Measurements from ENCODE around the gene QTRT2. TPM values are rescaled to one million over a fixed set of nuclear protein-coding genes. Genes with fewer than 3 reads are reported as not detected.

The QTRT2 gene
- total and polyA plus RNA-seq, 2 experiments from 2014 or later = 32.3 to 66.5 TPM

DNA sequence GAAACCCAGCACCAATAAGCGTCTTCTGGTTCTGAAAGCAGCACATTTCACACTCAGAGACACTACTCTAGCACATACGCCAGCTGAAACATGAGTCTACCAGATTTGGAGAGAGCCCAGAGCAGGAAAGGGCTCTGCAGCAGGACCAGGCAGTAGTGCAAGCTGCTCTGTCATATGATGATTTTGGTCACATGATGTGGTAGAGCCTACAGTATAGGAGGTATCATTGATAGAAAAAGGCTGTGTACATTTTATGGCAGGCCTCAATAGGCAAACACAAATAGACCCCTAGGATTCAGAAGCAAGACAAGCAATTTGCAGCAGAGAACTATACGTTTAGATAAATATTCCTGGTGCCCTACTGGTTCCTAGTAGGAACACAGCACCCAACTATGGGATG lies 58.2 kb downstream of the QTRT2 start (continued):
- TF ChIP-seq, protein P1, sequence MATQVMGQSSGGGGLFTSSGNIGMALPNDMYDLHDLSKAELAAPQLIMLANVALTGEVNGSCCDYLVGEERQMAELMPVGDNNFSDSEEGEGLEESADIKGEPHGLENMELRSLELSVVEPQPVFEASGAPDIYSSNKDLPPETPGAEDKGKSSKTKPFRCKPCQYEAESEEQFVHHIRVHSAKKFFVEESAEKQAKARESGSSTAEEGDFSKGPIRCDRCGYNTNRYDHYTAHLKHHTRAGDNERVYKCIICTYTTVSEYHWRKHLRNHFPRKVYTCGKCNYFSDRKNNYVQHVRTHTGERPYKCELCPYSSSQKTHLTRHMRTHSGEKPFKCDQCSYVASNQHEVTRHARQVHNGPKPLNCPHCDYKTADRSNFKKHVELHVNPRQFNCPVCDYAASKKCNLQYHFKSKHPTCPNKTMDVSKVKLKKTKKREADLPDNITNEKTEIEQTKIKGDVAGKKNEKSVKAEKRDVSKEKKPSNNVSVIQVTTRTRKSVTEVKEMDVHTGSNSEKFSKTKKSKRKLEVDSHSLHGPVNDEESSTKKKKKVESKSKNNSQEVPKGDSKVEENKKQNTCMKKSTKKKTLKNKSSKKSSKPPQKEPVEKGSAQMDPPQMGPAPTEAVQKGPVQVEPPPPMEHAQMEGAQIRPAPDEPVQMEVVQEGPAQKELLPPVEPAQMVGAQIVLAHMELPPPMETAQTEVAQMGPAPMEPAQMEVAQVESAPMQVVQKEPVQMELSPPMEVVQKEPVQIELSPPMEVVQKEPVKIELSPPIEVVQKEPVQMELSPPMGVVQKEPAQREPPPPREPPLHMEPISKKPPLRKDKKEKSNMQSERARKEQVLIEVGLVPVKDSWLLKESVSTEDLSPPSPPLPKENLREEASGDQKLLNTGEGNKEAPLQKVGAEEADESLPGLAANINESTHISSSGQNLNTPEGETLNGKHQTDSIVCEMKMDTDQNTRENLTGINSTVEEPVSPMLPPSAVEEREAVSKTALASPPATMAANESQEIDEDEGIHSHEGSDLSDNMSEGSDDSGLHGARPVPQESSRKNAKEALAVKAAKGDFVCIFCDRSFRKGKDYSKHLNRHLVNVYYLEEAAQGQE (IDR thresholded peaks at IDR 0.05; ENCODE audit: unreplicated experiment) = no peak
- no peak for TF ChIP-seq ZNF331 (CRISPR knock-in tag; IDR thresholded peaks at IDR 0.05; ENCODE audit: low read depth)
- TF ChIP-seq, protein P2, sequence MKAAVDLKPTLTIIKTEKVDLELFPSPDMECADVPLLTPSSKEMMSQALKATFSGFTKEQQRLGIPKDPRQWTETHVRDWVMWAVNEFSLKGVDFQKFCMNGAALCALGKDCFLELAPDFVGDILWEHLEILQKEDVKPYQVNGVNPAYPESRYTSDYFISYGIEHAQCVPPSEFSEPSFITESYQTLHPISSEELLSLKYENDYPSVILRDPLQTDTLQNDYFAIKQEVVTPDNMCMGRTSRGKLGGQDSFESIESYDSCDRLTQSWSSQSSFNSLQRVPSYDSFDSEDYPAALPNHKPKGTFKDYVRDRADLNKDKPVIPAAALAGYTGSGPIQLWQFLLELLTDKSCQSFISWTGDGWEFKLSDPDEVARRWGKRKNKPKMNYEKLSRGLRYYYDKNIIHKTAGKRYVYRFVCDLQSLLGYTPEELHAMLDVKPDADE (IDR thresholded peaks at IDR 0.05) = no peak
- TF ChIP-seq CREB1 (CRISPR knock-in tag; IDR thresholded peaks at IDR 0.05; ENCODE audit: low read depth) = no peak
- TF ChIP-seq NANOG (IDR thresholded peaks at IDR 0.05; ENCODE audit: borderline replicate concordance) = no peak

DNA sequence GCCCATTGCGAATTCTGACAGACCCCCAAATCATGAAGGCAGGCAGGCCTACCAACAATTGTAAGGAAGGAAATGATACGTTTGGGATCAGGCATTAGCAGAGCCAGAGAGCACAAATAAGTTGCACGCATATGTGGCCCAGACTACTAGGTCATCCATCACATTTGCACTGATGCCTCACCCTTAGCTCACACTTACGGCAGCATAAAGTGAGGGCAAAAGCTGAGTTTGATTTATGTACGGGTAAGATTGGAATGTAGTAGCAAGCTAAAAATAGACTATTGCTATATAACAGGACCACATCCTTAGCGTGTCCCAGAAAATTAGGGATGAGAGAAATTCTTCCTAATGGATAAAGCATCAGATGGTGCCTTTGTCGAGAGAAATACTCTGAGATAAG lies 58.6 kb downstream of the QTRT2 start:
- no peaks in the 10 kb centered on the region for H3K36me3 Mint-ChIP-seq (ENCODE audit: low read depth)
- H3K27me3 Mint-ChIP-seq (ENCODE audit: insufficient read depth, low read depth, poor library complexity) = no peaks in the 10 kb centered on the region
- no peaks in the 10 kb centered on the region for H3K79me2 ChIP-seq (replicated peaks; ENCODE audit: insufficient read depth)
- H3F3A ChIP-seq (replicated peaks; ENCODE audit: low read depth) = no peaks in the 10 kb centered on the region
- no peak overlapping the region for H3K4me3 ChIP-seq
- H2AFZ ChIP-seq = no peak overlapping the region
- H3K4me1 Mint-ChIP-seq = peaks cover 15% of the 10 kb centered on the region
- H3K27me3 ChIP-seq (ENCODE audit: insufficient read depth) = no peaks in the 10 kb centered on the region
- no peaks in the 10 kb centered on the region for H3K36me3 ChIP-seq (ENCODE audit: insufficient read depth)
- no peak overlapping the region for H3K27ac ChIP-seq (ENCODE audit: low read depth)
- H3K9me3 Mint-ChIP-seq = no peaks in the 10 kb centered on the region
- no peaks in the 10 kb centered on the region for H4K20me1 ChIP-seq (replicated peaks; ENCODE audit: insufficient read depth)
- DNase-seq (ENCODE audit: low spot score) = no peak
- H3K4me2 ChIP-seq = no peak overlapping the region
- peaks cover 20% of the 10 kb centered on the region; the same call in 1 of the 2 replicates for H3K4me1 ChIP-seq (ENCODE audit: insufficient read depth)
- no peak overlapping the region for H3K4me3 Mint-ChIP-seq
- no peak overlapping the region for H3K27ac Mint-ChIP-seq
- no peak for ATAC-seq
- H3K9me2 ChIP-seq (ENCODE audit: insufficient read depth) = 0 out of 2 replicates have a peak, but pooled peaks cover 3% of the 10 kb centered on the region
- TF ChIP-seq ZNF331 (CRISPR knock-in tag; IDR thresholded peaks at IDR 0.05; ENCODE audit: low read depth) (no peak), EZH2 (IDR thresholded peaks at IDR 0.05; ENCODE audit: low read depth, unreplicated experiment) (no peak), ZNF114 (CRISPR knock-in tag; IDR thresholded peaks at IDR 0.05) (no peak), EZH2phosphoT487 (IDR thresholded peaks at IDR 0.05; ENCODE audit: unreplicated experiment) (no peak), POLR2AphosphoS5 (IDR thresholded peaks at IDR 0.05; ENCODE audit: low read depth) (no peak), STAT1 (IDR thresholded peaks at IDR 0.05; ENCODE audit: unreplicated experiment) (no peak)
- TF ChIP-seq, protein P2 (IDR thresholded peaks at IDR 0.05) = no peak
- TF ChIP-seq, protein P3, sequence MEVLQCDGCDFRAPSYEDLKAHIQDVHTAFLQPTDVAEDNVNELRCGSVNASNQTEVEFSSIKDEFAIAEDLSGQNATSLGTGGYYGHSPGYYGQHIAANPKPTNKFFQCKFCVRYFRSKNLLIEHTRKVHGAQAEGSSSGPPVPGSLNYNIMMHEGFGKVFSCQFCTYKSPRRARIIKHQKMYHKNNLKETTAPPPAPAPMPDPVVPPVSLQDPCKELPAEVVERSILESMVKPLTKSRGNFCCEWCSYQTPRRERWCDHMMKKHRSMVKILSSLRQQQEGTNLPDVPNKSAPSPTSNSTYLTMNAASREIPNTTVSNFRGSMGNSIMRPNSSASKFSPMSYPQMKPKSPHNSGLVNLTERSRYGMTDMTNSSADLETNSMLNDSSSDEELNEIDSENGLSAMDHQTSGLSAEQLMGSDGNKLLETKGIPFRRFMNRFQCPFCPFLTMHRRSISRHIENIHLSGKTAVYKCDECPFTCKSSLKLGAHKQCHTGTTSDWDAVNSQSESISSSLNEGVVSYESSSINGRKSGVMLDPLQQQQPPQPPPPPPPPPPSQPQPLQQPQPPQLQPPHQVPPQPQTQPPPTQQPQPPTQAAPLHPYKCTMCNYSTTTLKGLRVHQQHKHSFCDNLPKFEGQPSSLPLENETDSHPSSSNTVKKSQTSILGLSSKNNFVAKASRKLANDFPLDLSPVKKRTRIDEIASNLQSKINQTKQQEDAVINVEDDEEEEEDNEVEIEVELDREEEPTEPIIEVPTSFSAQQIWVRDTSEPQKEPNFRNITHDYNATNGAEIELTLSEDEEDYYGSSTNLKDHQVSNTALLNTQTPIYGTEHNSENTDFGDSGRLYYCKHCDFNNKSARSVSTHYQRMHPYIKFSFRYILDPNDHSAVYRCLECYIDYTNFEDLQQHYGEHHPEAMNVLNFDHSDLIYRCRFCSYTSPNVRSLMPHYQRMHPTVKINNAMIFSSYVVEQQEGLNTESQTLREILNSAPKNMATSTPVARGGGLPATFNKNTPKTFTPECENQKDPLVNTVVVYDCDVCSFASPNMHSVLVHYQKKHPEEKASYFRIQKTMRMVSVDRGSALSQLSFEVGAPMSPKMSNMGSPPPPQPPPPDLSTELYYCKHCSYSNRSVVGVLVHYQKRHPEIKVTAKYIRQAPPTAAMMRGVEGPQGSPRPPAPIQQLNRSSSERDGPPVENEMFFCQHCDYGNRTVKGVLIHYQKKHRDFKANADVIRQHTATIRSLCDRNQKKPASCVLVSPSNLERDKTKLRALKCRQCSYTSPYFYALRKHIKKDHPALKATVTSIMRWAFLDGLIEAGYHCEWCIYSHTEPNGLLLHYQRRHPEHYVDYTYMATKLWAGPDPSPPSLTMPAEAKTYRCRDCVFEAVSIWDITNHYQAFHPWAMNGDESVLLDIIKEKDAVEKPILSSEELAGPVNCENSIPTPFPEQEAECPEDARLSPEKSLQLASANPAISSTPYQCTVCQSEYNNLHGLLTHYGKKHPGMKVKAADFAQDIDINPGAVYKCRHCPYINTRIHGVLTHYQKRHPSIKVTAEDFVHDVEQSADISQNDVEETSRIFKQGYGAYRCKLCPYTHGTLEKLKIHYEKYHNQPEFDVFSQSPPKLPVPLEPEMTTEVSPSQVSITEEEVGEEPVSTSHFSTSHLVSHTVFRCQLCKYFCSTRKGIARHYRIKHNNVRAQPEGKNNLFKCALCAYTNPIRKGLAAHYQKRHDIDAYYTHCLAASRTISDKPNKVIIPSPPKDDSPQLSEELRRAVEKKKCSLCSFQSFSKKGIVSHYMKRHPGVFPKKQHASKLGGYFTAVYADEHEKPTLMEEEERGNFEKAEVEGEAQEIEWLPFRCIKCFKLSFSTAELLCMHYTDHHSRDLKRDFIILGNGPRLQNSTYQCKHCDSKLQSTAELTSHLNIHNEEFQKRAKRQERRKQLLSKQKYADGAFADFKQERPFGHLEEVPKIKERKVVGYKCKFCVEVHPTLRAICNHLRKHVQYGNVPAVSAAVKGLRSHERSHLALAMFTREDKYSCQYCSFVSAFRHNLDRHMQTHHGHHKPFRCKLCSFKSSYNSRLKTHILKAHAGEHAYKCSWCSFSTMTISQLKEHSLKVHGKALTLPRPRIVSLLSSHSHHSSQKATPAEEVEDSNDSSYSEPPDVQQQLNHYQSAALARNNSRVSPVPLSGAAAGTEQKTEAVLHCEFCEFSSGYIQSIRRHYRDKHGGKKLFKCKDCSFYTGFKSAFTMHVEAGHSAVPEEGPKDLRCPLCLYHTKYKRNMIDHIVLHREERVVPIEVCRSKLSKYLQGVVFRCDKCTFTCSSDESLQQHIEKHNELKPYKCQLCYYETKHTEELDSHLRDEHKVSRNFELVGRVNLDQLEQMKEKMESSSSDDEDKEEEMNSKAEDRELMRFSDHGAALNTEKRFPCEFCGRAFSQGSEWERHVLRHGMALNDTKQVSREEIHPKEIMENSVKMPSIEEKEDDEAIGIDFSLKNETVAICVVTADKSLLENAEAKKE (CRISPR knock-in tag; IDR thresholded peaks at IDR 0.05) = no peak
- TF ChIP-seq, protein P4, sequence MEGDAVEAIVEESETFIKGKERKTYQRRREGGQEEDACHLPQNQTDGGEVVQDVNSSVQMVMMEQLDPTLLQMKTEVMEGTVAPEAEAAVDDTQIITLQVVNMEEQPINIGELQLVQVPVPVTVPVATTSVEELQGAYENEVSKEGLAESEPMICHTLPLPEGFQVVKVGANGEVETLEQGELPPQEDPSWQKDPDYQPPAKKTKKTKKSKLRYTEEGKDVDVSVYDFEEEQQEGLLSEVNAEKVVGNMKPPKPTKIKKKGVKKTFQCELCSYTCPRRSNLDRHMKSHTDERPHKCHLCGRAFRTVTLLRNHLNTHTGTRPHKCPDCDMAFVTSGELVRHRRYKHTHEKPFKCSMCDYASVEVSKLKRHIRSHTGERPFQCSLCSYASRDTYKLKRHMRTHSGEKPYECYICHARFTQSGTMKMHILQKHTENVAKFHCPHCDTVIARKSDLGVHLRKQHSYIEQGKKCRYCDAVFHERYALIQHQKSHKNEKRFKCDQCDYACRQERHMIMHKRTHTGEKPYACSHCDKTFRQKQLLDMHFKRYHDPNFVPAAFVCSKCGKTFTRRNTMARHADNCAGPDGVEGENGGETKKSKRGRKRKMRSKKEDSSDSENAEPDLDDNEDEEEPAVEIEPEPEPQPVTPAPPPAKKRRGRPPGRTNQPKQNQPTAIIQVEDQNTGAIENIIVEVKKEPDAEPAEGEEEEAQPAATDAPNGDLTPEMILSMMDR (conservative IDR thresholded peaks at IDR 0.05; ENCODE audit: low read depth in 2 of 2) = no peak

Measured in GM23338 (cell line).